ENCODE data around the gene FGFR1OP2.
"Not testable (repeated sequence)": the region's sequence is repeated elsewhere in the genome, so short reads cannot be mapped to it uniquely, and the experiment has no call there.

FGFR1OP2 gene

DNA sequence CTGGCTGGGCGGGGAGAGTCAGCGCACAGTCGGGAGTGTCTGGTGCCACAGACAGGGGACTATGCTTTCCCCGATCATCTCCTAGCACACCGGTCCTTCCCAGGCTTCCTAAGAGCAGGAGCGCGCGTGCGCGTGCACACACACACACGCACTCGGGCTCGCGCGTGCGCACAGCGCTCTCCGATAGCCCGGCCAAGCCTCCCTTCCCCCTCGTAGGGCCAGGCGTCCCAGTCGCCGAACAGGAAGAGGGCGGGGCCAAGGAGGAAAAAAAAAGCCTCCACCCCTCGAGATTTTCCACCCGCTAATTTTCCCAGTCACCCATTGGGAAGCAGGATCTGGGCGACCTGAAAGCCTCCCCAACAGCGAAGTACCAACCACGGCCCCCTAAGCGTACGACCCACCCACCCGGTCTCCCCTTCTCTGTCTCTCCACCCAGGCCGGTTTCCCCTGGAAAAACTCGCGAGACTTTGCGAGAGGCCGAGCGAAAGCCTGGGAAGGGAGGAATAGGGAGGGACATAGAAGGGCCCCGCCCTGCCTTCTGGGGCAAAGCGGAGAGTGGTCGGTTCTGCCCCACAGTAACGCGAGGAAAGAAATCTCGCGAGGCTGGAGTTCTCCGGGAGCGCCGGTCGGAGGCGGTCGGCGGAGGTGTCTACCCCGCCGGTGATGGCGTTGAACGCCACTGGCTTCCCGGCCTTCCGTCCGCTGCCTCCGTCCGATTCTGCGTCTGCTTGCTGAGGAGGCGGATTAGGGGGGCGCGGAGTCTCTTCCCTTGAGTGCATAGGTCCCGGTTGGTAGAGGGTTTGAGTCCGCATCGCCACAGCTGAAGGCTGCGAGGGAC lies at the start of gene FGFR1OP2, which contains the start of gene INTS13:
Gene FGFR1OP2 (plus strand): TSS at position 608 of the 838 bp plus-strand sequence. CDS start 15,689 bp downstream, outside the sequence.
Gene INTS13 (minus strand): TSS at position 119 of the 838 bp plus-strand sequence. CDS start 1,178 bp downstream, outside the sequence.
- peak; percentile 98 for TF ChIP-seq POLR2A (IDR thresholded peaks at IDR 0.05; ENCODE audit: low read length)
- TF ChIP-seq GATA1 (IDR thresholded peaks at IDR 0.05; ENCODE audit: low read depth, low read length), result no peak
- peak; percentile 97 to 98 for DNase-seq

DNA sequence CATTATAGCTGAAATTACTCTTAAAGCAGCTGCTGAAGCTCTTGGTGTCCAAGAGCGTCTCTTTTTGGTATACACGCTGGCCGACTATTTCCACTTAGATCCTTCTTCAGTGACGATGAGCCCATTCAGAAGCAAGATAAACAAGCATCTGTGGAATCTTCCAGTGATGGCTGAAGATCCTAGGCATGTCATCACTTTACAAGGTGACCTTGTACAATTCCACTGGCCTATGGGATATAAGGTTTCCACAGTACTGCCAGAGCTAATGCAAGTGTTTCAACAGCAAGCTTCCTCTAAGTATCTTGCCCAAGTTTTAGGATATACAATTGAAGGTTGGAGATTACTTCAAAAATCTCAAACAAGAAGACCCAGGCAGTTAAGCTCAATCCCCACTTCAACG lies 47.5 kb upstream of the FGFR1OP2 start:
- no peak for TF ChIP-seq GATA1 (IDR thresholded peaks at IDR 0.05; ENCODE audit: low read depth, low read length)
- no peak for TF ChIP-seq POLR2A (IDR thresholded peaks at IDR 0.05; ENCODE audit: low read length)
- DNase-seq, result no peak

DNA sequence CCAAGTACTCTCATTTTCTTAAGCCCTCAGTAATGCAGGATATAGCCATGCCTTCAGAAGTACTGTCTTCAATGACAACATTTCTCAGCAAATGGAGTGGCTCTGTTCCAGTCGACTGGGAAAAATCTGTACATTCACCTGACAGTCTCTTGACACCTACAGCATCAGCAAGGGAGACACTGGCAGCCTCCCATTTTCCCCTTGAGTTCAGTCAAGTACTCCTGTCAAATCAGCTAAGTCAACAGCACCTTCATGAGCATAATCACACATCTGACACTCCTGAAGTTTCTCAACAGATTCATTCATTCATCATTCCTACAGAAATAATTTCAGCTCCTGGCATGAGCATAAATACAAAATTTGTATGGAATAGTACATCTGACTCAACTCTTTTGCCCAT lies 46.6 kb upstream of the FGFR1OP2 start:
- TF ChIP-seq GATA1 (IDR thresholded peaks at IDR 0.05; ENCODE audit: low read depth, low read length) (no peak), POLR2A (IDR thresholded peaks at IDR 0.05; ENCODE audit: low read length) (no peak)
- DNase-seq, result no peak

GRCh38 chr12:26895672-26896071 lies 42.6 kb upstream of the FGFR1OP2 start:
- no peak for TF ChIP-seq GATA1 (IDR thresholded peaks at IDR 0.05; ENCODE audit: low read depth, low read length)
- no peak for DNase-seq

DNA sequence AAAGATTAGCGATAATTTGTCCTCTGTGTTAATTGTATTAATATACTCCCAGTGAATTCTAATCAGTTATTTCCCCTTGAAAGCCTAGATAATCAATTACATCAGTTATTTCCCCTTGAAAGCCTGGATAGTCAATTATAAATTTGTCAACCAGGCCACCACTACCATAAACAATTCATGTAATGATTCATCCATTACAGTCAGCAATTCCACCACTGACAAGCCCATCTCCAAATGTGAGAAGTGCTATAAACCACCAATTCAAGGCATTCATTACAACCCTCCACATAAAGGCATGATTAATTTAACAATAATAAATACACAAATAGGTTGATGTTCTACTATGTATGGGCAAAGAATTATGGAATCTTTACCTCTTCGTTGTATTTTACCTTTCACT lies 41.4 kb upstream of the FGFR1OP2 start:
- DNase-seq, result no peak
- no peak for TF ChIP-seq POLR2A (IDR thresholded peaks at IDR 0.05; ENCODE audit: low read length)

- not testable (repeated sequence) for DNase-seq
Observed at GRCh38 chr12:26903396-26903795, 34.9 kb upstream of the FGFR1OP2 start.

DNA sequence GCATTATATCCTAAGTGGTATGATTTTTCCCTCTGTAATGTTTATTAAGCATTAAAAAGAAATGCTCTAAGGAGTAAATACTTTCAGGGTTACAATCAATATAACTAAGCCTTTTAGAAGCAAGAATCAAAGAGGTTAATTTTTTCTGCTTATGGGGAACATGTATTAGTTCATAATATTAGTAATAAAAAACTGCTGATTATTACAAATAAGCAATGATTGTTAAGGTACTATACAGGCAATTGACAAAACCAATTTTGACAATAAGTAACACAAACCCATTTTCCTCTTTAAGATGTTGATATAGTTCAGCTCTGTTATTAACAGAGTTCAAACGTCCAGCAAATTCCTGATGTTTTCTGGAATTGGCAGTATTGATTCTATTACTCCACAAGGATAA lies 32.2 kb upstream of the FGFR1OP2 start:
- DNase-seq, result no peak
- no peak for TF ChIP-seq POLR2A (IDR thresholded peaks at IDR 0.05; ENCODE audit: low read length)
- no peak for TF ChIP-seq GATA1 (IDR thresholded peaks at IDR 0.05; ENCODE audit: low read depth, low read length)

DNA sequence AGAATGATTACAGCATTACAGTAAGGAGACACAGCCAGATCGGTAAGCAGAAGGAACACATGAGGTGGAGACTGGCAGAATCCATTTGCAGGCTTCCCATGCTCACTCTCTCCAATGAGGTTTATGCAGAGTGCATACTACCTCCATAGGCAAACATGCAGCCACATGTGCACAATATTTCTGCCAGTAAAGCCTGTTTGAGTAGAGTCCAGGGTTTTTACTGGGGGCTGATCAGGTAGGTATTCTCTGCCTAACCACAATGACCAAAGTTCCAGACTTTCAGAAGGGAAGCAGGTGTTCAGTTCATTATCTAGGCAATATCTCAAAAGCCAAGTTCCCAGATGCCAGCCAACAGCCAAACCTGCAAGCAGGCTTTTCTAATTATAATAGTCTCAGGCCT lies 31.6 kb upstream of the FGFR1OP2 start:
- DNase-seq, result no peak
- no peak for TF ChIP-seq POLR2A (IDR thresholded peaks at IDR 0.05; ENCODE audit: low read length)
- TF ChIP-seq GATA1 (IDR thresholded peaks at IDR 0.05; ENCODE audit: low read depth, low read length), result no peak

DNA sequence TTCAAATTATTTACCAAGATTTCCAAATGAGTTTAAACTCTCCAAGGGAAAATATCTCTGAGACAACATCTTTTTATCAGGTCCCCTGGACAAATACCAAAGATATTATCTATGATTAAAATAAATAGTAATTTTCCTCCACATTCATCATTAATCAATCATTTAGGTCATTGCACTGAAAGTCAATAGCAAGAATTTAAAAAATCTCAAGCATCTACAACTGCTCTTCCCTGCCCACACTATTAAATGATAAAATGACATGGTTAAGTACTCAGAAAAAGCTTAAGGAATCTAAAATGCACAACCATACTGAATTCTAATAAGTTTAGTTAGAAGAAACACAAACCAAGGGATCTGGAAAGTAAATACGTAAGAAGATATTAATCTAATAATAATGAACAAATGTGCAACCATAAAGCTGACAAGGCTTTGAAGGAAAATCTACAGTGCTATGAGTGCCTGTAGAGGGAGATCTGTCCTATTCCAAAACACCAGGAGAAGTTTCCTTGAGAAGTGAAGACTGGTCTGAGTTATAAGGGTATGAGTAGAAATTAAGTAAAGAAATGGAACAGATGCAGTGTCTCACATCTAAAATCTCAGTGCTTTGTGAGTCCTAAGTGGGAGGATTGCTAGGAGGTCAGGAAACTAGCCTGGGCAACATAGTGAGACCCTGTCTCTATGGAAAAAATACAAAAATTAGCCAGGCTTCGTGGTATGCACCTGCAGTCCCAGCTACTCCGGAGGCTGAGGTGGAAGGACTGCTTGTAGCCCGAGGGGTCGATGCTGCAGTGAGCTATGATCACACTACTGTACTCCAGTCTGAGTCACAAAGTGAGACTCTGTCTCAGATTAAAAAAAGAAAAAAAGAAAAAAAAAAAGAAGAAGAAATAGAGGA lies 19.7 kb upstream of the FGFR1OP2 start:
- DNase-seq, result no peak
- TF ChIP-seq POLR2A (IDR thresholded peaks at IDR 0.05; ENCODE audit: low read length) (no peak), GATA1 (IDR thresholded peaks at IDR 0.05; ENCODE audit: low read depth, low read length) (no peak)

DNA sequence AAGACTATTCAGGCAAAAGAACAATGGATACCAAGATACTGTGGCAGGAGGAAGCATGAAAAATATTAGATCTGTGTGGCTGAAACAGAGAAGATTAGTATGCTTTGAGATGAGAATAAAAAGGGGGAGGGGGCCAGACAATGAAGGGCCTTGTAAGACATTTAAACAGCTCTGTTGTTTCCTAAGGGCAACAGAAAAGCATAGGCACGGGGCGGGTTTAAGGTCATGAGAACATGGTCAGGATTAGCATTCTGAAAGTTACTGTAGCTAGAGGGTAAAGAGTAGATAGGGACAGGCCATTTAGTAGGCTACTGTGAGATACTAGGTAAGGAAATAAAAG lies 19.1 kb upstream of the FGFR1OP2 start:
- TF ChIP-seq GATA1 (IDR thresholded peaks at IDR 0.05; ENCODE audit: low read depth, low read length), result no peak
- TF ChIP-seq POLR2A (IDR thresholded peaks at IDR 0.05; ENCODE audit: low read length), result no peak
- DNase-seq, result no peak

GRCh38 chr12:26921886-26922285 lies 16.4 kb upstream of the FGFR1OP2 start:
- TF ChIP-seq POLR2A (IDR thresholded peaks at IDR 0.05; ENCODE audit: low read length), result no peak
- TF ChIP-seq GATA1 (IDR thresholded peaks at IDR 0.05; ENCODE audit: low read depth, low read length), result no peak
- DNase-seq, result no peak

GRCh38 chr12:26928661-26929060 lies 9.6 kb upstream of the FGFR1OP2 start:
- no peak for DNase-seq
- TF ChIP-seq GATA1 (IDR thresholded peaks at IDR 0.05; ENCODE audit: low read depth, low read length) (no peak), POLR2A (IDR thresholded peaks at IDR 0.05; ENCODE audit: low read length) (no peak)

GRCh38 chr12:26929590-26929989 lies 8.7 kb upstream of the FGFR1OP2 start:
- no peak for DNase-seq
- no peak for TF ChIP-seq GATA1 (IDR thresholded peaks at IDR 0.05; ENCODE audit: low read depth, low read length)
- no peak for TF ChIP-seq POLR2A (IDR thresholded peaks at IDR 0.05; ENCODE audit: low read length)

DNA sequence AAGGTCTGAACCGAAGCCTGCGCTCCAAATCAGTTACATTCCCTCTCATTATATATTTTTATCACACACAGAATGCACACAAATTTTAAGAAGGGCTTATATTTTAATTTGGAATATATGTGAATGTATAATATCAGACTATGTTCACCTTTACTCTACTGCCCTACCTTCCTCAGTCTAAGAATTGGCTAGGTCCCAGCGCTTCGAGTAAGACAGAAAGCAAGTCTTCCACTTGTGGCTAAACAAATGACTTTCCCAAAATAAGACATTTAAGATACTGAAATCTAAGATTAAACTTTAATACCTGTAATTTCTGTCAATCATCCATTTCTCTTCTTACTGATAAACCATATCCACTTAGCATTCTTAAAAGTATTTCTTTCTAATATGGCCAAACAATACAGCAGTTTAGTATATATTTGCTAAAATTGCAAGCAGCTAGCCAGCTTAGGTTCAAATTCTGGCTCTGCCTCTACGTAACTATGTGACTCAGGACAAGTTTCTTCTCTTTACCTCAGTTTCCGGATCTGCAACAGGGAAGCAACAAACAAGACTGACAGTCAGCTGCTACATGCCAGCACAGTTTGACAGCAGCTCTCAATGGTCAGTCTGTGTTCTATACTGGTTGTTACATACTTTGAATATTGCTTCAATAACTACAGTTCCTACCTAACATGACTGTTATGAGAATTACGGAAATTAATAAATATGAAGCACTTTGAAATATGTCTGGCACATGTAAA lies 2.5 kb upstream of the FGFR1OP2 start:
- TF ChIP-seq POLR2A (IDR thresholded peaks at IDR 0.05; ENCODE audit: low read length) (no peak), GATA1 (IDR thresholded peaks at IDR 0.05; ENCODE audit: low read depth, low read length) (no peak)
- DNase-seq, result peak; percentile 10 to 23
